Superior temporal gyrus (tissue), 1 donor: ENCODE measurements around the gene FHL3.
"Not testable (repeated sequence)": the region's sequence is repeated elsewhere in the genome, so short reads cannot be mapped to it uniquely, and the experiment has no call there.

Source experiments
- DNase-seq: peaks from one replicate; pipeline ENCODE4 v3.0.0-alpha.2; 2016; ENCODE audit errors: extremely low spot score

FHL3 gene

DNA sequence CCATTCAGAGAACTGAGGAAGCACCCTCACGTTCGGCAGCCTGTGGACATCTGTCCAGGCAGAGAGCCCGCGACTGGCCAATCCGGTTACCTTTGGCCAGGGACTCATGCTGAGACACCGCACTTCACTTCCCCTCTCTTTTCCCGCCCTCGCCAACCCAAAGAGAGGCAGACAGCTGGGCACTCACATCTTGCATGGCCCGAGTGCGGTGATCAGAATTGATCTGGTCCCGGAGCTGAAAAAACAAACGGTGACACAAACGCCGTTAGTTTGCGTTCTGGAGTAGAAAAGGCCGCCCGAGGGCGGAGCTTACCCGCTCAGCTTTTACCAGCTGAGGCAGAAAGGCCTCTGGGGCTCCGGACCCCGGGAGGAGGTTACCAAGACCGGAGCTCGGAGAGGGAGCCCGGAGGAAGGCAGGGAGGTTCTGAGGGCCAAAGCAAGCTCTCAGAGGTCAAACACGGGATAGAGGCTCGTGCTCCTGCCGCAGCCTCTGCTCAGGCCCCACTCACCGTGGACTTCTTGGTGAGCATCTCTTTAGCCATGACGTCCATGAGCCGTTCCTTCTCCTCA, 15.9 kb downstream of the FHL3 start:
- no peak for DNase-seq

GRCh38 chr1:37987679-37988078, 17.6 kb downstream of the FHL3 start:
- no peak for DNase-seq

DNA sequence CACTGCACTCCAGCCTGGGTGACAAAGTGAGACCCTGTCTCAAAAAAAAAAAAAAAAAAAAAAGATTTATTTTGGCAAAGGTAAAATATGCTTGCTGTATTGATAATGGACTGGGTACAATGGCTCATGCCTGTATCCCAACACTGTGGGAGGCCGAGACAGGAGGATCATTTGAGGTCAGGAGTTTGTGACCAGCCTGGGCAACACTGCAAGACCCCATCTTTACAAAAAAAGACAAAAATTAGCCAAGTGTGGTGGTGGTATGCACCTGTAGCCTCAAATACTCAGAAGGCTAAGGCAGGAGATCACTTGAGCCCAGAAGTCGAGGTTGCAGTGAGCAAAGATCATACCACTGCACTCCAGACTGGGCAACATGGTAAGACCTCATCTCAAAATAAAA, 21.8 kb downstream of the FHL3 start:
- DNase-seq = no peak

- no peak for DNase-seq
Observed at GRCh38 chr1:37978541-37978940, 26.8 kb downstream of the FHL3 start.

GRCh38 chr1:37975083-37975482, 30.2 kb downstream of the FHL3 start:
- DNase-seq = peak; percentile 50

DNA sequence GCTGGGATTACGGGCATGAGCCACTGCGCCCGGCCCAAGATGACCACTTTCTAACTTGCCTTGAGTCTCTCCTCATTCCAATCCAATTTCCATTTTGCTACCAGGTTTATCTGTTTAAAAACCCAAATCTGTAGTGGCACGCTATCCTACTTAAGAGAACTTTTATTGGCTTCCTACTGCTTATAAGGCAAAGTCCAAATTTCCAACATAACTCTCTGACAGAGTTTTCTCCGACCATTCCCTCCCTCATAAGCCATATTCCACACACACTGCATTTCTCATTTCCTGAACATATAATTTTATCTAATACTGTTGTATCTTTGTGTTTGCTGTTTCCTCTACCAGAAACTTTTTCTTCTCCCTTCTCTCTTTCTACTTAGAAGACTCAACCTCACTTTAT, 30.7 kb downstream of the FHL3 start:
- no peak for DNase-seq

DNA sequence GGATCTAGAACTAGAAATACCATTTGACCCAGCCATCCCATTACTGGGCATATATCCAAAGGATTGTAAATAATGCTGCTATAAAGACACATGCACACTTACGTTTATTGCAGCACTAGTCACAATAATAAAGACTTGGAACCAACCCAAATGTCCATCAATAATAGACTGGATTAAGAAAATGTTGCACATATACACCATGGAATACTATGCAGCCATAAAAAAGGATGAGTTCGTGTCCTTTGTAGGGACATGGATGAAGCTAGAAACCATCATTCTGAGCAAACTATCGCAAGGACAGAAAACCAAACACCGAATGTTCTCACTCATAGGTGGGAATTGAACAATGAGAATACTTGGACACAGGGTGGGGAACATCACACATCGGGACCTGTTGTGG, 31.6 kb downstream of the FHL3 start:
- DNase-seq = not testable (repeated sequence)

DNA sequence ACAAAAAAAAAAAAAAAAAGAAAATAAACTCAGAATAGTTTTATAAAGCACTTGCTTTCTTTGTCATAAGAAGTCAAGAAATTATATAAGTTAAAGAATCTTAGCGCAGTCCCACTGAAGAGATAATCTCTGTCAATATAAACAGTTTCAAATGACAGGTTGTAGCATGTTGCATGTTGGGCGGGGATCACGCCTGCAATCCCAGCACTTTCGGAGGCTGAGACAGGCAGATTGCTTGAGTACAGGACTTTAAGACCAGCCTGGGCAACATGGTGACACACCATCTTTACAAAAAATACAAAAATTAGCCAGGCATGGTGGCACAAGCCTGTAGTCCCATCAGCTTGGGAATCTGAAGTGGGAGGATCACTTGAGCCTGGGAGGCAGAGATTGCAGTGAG, 40.0 kb downstream of the FHL3 start:
- DNase-seq = no peak

- DNase-seq = not testable (repeated sequence)
Observed at GRCh38 chr1:37964106-37964505, 41.2 kb downstream of the FHL3 start.

GRCh38 chr1:37958690-37959089, 46.6 kb downstream of the FHL3 start:
- DNase-seq = no peak

GRCh38 chr1:37955685-37956084, 49.6 kb downstream of the FHL3 start:
- no peak for DNase-seq

GRCh38 chr1:37954316-37954971, 50.9 kb downstream of the FHL3 start:
- no peak for DNase-seq

DNA sequence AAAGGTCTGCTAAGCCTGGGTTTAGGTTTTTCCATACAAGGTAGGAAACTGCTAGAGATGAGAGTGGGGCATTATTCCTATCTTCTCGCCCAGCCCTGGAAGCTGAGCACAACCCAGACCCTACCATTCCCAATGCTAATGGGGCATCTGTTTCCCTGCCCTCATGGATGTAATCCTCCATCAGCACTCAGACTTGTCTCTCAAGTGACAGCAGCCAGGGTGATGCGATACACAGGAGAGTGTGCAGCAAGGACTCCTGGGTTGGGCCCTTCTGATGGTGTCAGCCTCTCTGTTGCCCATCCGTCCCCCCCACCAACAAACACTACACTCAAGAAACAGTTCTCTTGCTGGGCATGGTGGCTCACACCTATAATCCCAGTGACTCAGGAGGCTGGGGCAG, 52.6 kb downstream of the FHL3 start:
- no peak for DNase-seq

GRCh38 chr1:37951783-37952624, 53.3 kb downstream of the FHL3 start:
- no peak for DNase-seq

GRCh38 chr1:37951041-37951782, 54.1 kb downstream of the FHL3 start:
- no peak for DNase-seq

- DNase-seq = no peak
Observed at GRCh38 chr1:37949524-37950152, 55.7 kb downstream of the FHL3 start.

DNA sequence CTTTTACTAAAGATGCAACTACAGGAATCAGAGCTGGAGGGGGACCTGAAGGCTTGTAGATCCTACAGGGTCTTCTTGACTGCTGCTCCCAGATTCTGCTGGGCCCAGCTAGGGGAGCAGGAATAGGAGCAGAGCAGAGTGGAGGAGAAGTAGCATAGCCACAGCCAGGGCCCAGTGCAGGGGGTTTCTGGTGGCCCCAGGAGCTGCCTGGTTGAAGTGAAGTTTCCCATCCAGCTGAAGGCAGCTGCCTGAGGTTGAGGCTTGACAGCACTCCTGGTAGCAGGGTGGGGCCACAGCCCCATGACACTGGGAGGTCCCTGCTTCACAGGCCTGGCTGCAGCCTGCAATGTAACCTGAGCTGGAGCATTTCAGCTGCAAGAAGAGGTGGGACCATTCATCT, 56.5 kb downstream of the FHL3 start:
- DNase-seq = no peak

- no peak for DNase-seq
Observed at GRCh38 chr1:37948166-37948565, 57.1 kb downstream of the FHL3 start.

GRCh38 chr1:37947364-37947763, 58.0 kb downstream of the FHL3 start:
- DNase-seq = no peak
